MM.1S (cell line): ENCODE results near the gene VSIG4.

ENCODE experiments used
- DNase-seq: peaks from one replicate; pipeline ENCODE4 v3.0.0-alpha.2; 2015
- H2AFZ ChIP-seq: fragments of 300-600 bp; sonication (generic); 2 replicates; pipeline ENCODE4 v1.6.0; 2016; ENCODE audit warnings: antibody characterized with exemption, low read length
- H3F3A ChIP-seq: fragments of 300-600 bp; sonication (generic); 2 replicates; pipeline ENCODE4 v1.6.1; 2016; ENCODE audit warnings: mild to moderate bottlenecking, antibody characterized with exemption, low read length, moderate library complexity, mixed read lengths; ENCODE audit not compliant: insufficient read depth
- H3K27ac ChIP-seq: fragments of 300-600 bp; sonication (generic); 2 replicates; pipeline ENCODE4 v1.5.1; 2016; ENCODE audit warnings: mild to moderate bottlenecking, low read length
- H3K27me3 ChIP-seq: fragments of 300-600 bp; sonication (generic); replicated peaks from 2 replicates; pipeline ENCODE4 v1.6.0; 2016; ENCODE audit warnings: low read length; ENCODE audit not compliant: insufficient read depth
- H3K36me3 ChIP-seq: fragments of 300-600 bp; sonication (generic); replicated peaks from 2 replicates; pipeline ENCODE4 v1.6.1; 2016; ENCODE audit warnings: mild to moderate bottlenecking, low read length, mixed read lengths; ENCODE audit not compliant: insufficient read depth
- H3K4me1 ChIP-seq: fragments of 300-600 bp; sonication (generic); 2 replicates; pipeline ENCODE4 v1.6.1; 2016; ENCODE audit warnings: low read length, mixed read lengths
- H3K4me2 ChIP-seq: fragments of 300-600 bp; sonication (generic); 2 replicates; pipeline ENCODE4 v1.6.0; 2016; ENCODE audit warnings: low read depth, low read length
- H3K4me3 ChIP-seq: fragments of 300-600 bp; sonication (generic); 2 replicates; pipeline ENCODE4 v1.5.1; 2016; ENCODE audit warnings: low read length, mixed read lengths
- H3K79me2 ChIP-seq: fragments of 300-600 bp; sonication (generic); 2 replicates; pipeline ENCODE4 v1.6.1; 2016; ENCODE audit warnings: mixed run types, low read length, mixed read lengths
- H3K9ac ChIP-seq: fragments of 300-600 bp; sonication (generic); 2 replicates; pipeline ENCODE4 v1.6.1; 2016; ENCODE audit warnings: low read length, mixed read lengths
- H3K9me2 ChIP-seq: fragments of 300-600 bp; sonication (generic); replicated peaks from 2 replicates; pipeline ENCODE4 v1.6.1; 2016; ENCODE audit warnings: mild to moderate bottlenecking, low read length, mixed read lengths; ENCODE audit not compliant: insufficient read depth
- H3K9me3 ChIP-seq: fragments of 300-600 bp; sonication (generic); replicated peaks from 2 replicates; pipeline ENCODE4 v1.6.1; 2016; ENCODE audit warnings: mild to moderate bottlenecking, low read length, mixed read lengths; ENCODE audit not compliant: insufficient read depth
- H4K20me1 ChIP-seq: fragments of 300-600 bp; sonication (generic); 2 replicates; pipeline ENCODE4 v1.6.1; 2016; ENCODE audit warnings: mild to moderate bottlenecking, low read length, moderate library complexity, mixed read lengths; ENCODE audit not compliant: insufficient read depth
- EZH2 ChIP-seq: fragments of 300-600 bp; sonication (generic); optimal IDR thresholded peaks from 2 replicates; pipeline ENCODE3; 2017; ENCODE audit warnings: low read depth, mild to moderate bottlenecking, antibody characterized with exemption, low read length, mixed read lengths
- EZH2phosphoT487 ChIP-seq: fragments of 300-600 bp; sonication (generic); IDR thresholded peaks from 2 replicates; pipeline ENCODE4 v1.6.1; 2018; ENCODE audit warnings: antibody characterized with exemption, low read length
- TF ChIP-seq, protein P1 (sequence below): fragments of 300-600 bp; sonication (generic); IDR thresholded peaks from 2 replicates; pipeline ENCODE4 v1.5.1; 2016; ENCODE audit warnings: antibody characterized with exemption, low read length, mixed read lengths

The VSIG4 gene

DNA sequence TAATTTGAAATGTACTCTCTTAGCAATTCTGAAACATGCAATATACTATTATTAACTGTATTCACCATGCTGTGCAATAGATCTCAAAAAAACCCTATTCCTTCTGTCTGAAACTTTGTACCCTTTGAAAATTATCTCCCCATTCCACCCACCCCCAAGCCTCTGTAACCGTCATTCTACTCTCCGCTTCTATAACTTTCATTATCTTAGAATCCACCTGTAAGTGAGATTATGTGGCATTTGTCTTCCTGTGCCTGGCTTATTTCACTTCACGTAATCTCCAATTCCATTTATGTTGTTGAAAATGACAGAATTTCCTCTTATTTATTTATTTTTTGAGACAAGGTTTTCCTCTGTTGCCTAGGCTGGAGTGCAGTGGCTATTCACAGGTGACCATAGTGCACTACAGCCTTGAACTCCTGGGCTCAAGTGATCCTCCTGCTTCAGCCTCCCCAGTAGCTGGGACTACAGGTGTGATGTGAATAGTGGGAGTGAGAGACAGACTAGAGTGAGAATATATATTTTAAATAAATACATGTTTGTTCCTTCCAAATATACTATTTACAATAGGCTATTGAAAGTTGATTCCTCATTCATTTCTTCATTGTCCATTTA, 30.5 kb downstream of the VSIG4 start:
- Histone ChIP-seq H3K79me2 (no peaks in the 10 kb centered on the region), H3K27ac (no peak overlapping the region), H3K27me3 (no peaks in the 10 kb centered on the region), H3K9ac (no peak overlapping the region), H3K9me2 (no peaks in the 10 kb centered on the region), H2AFZ (no peak overlapping the region), H3F3A (peaks cover 25% of the 10 kb centered on the region), H3K4me1 (peaks cover 53% of the 10 kb centered on the region), H4K20me1 (no peaks in the 10 kb centered on the region), H3K9me3 (no peaks in the 10 kb centered on the region), H3K4me3 (no peak overlapping the region), H3K36me3 (no peaks in the 10 kb centered on the region), H3K4me2 (no peak overlapping the region)
- TF ChIP-seq, protein P1, sequence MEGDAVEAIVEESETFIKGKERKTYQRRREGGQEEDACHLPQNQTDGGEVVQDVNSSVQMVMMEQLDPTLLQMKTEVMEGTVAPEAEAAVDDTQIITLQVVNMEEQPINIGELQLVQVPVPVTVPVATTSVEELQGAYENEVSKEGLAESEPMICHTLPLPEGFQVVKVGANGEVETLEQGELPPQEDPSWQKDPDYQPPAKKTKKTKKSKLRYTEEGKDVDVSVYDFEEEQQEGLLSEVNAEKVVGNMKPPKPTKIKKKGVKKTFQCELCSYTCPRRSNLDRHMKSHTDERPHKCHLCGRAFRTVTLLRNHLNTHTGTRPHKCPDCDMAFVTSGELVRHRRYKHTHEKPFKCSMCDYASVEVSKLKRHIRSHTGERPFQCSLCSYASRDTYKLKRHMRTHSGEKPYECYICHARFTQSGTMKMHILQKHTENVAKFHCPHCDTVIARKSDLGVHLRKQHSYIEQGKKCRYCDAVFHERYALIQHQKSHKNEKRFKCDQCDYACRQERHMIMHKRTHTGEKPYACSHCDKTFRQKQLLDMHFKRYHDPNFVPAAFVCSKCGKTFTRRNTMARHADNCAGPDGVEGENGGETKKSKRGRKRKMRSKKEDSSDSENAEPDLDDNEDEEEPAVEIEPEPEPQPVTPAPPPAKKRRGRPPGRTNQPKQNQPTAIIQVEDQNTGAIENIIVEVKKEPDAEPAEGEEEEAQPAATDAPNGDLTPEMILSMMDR = no peak
- TF ChIP-seq EZH2 (no peak), EZH2phosphoT487 (no peak)
- no peak for DNase-seq

DNA sequence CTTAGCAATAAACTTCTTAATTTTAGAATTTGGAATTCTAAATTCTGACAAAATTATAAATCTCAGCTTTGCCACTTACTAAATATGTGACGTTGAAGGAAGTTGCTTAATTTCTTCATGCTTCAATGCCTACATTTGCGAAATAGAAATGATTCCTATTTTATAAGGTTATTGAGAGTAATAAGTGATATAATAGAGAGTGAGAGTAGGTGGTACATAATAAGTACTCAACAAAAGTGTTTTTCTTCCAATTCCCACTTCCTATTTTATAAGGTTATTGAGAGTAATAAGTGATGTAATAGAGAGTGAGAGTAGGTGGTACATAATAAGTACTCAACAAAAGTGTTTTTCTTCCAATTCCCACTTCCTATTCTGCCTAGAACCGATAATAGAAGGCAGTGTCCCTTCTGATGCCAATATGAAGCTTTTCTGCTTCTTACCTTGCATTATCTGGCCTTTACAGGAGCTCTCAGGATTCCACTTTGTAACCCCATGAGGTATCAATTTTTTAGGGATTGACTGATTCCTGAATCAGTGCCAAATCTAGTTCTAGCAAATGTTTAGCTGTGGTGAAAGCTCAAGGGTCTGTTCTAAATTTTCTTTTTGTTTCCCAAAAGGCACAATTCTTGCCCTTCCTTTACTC, 31.4 kb downstream of the VSIG4 start:
- H3K27me3 ChIP-seq = no peaks in the 10 kb centered on the region
- no peaks in the 10 kb centered on the region for H3K9me3 ChIP-seq
- no peak overlapping the region for H3K4me2 ChIP-seq
- H3K4me1 ChIP-seq = peaks cover 44% of the 10 kb centered on the region
- H2AFZ ChIP-seq = no peak overlapping the region
- H3K79me2 ChIP-seq = no peaks in the 10 kb centered on the region
- H3K9me2 ChIP-seq = no peaks in the 10 kb centered on the region
- H3K27ac ChIP-seq = no peak overlapping the region
- no peaks in the 10 kb centered on the region for H3K36me3 ChIP-seq
- no peaks in the 10 kb centered on the region for H4K20me1 ChIP-seq
- TF ChIP-seq, protein P1 = no peak
- TF ChIP-seq EZH2 = no peak
- no peak for TF ChIP-seq EZH2phosphoT487
- no peak overlapping the region for H3K4me3 ChIP-seq
- no peak for DNase-seq
- peaks cover 25% of the 10 kb centered on the region for H3F3A ChIP-seq
- no peak overlapping the region for H3K9ac ChIP-seq

DNA sequence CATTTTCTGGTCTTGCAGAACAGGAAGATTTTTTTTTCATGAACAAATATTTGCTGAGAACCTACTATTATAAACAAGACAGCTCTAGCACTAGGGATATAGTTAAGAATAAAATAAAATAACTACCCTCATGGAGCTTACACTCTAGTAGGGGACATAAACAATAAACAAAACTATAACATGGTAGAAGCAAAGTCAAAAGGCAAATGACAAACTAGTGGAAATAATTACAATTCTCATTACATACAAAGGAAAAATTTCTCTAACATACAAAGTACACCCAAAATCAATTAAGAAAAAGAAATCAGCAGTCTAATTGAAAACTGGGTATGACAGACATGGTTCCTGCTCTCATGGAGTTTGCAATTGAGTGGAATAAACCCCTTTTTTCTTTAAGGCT, 32.0 kb downstream of the VSIG4 start:
- Histone ChIP-seq H3K4me3 (no peak overlapping the region), H4K20me1 (no peaks in the 10 kb centered on the region), H3F3A (peaks cover 23% of the 10 kb centered on the region), H3K79me2 (no peaks in the 10 kb centered on the region), H3K9me3 (no peaks in the 10 kb centered on the region), H3K4me2 (no peak overlapping the region), H3K9ac (no peak overlapping the region), H3K27me3 (no peaks in the 10 kb centered on the region), H3K27ac (no peak overlapping the region), H3K9me2 (no peaks in the 10 kb centered on the region), H2AFZ (no peak overlapping the region), H3K36me3 (no peaks in the 10 kb centered on the region), H3K4me1 (peaks cover 38% of the 10 kb centered on the region)
- DNase-seq = no peak
- TF ChIP-seq EZH2 = no peak
- TF ChIP-seq, protein P1 = no peak
- TF ChIP-seq EZH2phosphoT487 = no peak
